Measurements from ENCODE around the gene KRT2.

- TF ChIP-seq CTCF (IDR thresholded peaks at IDR 0.05) (no peak), POLR2A (IDR thresholded peaks at IDR 0.05; ENCODE audit: low read depth) (no peak)
These were observed 10.9 kb upstream of the KRT2 start for GRCh38 chr12:52662918-52663229.

Measured in esophagus muscularis mucosa (tissue), 3 donors.